Fibroblast of upper back skin (primary cell): Measurements from ENCODE around the gene NIPAL3.
"Not testable (repeated sequence)": the region's sequence is repeated elsewhere in the genome, so short reads cannot be mapped to it uniquely, and the experiment has no call there.

Source experiments
- DNase-seq: peaks from one replicate; pipeline ENCODE4 v3.0.0-alpha.2; 2013

The NIPAL3 gene

GRCh38 chr1:24463776-24464735 is 48.5 kb downstream of the NIPAL3 start:
- DNase-seq = peak; percentile 61

GRCh38 chr1:24465099-24465498 is 49.5 kb downstream of the NIPAL3 start:
- DNase-seq = no peak

- no peak for DNase-seq
Measured at GRCh38 chr1:24465638-24466037, 50.0 kb downstream of the NIPAL3 start.

GRCh38 chr1:24468685-24469316 is 53.2 kb downstream of the NIPAL3 start:
- peak; percentile 14 for DNase-seq

- DNase-seq = no peak
Measured at GRCh38 chr1:24470592-24470991, 55.0 kb downstream of the NIPAL3 start.

- no peak for DNase-seq
Measured at GRCh38 chr1:24472527-24473251, 57.1 kb downstream of the NIPAL3 start.

- no peak for DNase-seq
Measured at GRCh38 chr1:24474193-24474592, 58.6 kb downstream of the NIPAL3 start.

- no peak for DNase-seq
Measured at GRCh38 chr1:24475700-24476099, 60.1 kb downstream of the NIPAL3 start.

GRCh38 chr1:24476571-24476970 is 61.0 kb downstream of the NIPAL3 start:
- DNase-seq = no peak

- no peak for DNase-seq
Measured at GRCh38 chr1:24477309-24477708, 61.7 kb downstream of the NIPAL3 start.

GRCh38 chr1:24481101-24481500 is 65.5 kb downstream of the NIPAL3 start:
- DNase-seq = no peak

GRCh38 chr1:24481843-24482610 is 66.4 kb downstream of the NIPAL3 start:
- no peak for DNase-seq

GRCh38 chr1:24483441-24483840 is 67.8 kb downstream of the NIPAL3 start:
- no peak for DNase-seq

- DNase-seq = no peak
Measured at GRCh38 chr1:24484199-24484598, 68.6 kb downstream of the NIPAL3 start.

- DNase-seq = no peak
Measured at GRCh38 chr1:24486331-24487065, 70.9 kb downstream of the NIPAL3 start.

- no peak for DNase-seq
Measured at GRCh38 chr1:24487455-24487854, 71.9 kb downstream of the NIPAL3 start.

GRCh38 chr1:24488159-24488558 is 72.6 kb downstream of the NIPAL3 start:
- not testable (repeated sequence) for DNase-seq

- DNase-seq = no peak
Measured at GRCh38 chr1:24489674-24490073, 74.1 kb downstream of the NIPAL3 start.

GRCh38 chr1:24490101-24490781 is 74.6 kb downstream of the NIPAL3 start:
- DNase-seq = no peak

- DNase-seq = no peak
Measured at GRCh38 chr1:24491577-24492360, 76.2 kb downstream of the NIPAL3 start.
